Measurements from ENCODE around the gene RPRD1B. TPM values are rescaled to one million over a fixed set of nuclear protein-coding genes. Genes with fewer than 3 reads are reported as not detected.

Gene RPRD1B
- total and polyA plus RNA-seq, 2 of the 13 experiments (the other 11 are each of a cell fraction or from before 2014, with no cell fraction given) = 31.1 to 41.5 TPM

GRCh38 chr20:38125157-38126056 lies 91.9 kb downstream of the RPRD1B start (continued):
- TF ChIP-seq ZNF83 (CRISPR knock-in tag; IDR thresholded peaks at IDR 0.05; ENCODE audit: borderline replicate concordance) (peak; percentile 23; the same call in 1 of the 2 replicates), GATAD2A (CRISPR knock-in tag; IDR thresholded peaks at IDR 0.05) (peak; percentile 91), ZNF281 (CRISPR knock-in tag; IDR thresholded peaks at IDR 0.05; ENCODE audit: borderline replicate concordance) (peak; percentile 42; the same call in 1 of the 2 replicates), PATZ1 (CRISPR knock-in tag; IDR thresholded peaks at IDR 0.05) (peak; percentile 92), KDM5B (CRISPR knock-in tag; IDR thresholded peaks at IDR 0.05; ENCODE audit: borderline replicate concordance) (no peak; the same call in 1 of the 2 replicates), ZFP62 (CRISPR knock-in tag; IDR thresholded peaks at IDR 0.05) (no peak), ZNF430 (CRISPR knock-in tag; IDR thresholded peaks at IDR 0.05) (peak; percentile 82), GATA4 (IDR thresholded peaks at IDR 0.05; ENCODE audit: borderline replicate concordance, low read depth) (0 out of 2 replicates have a peak, but pooled peaks have one; percentile 34), ZNF589 (CRISPR knock-in tag; conservative IDR thresholded peaks at IDR 0.05) (no peak), RBAK (CRISPR knock-in tag; IDR thresholded peaks at IDR 0.05) (no peak), PLRG1 (conservative IDR thresholded peaks at IDR 0.05) (no peak), KLF11 (CRISPR knock-in tag; IDR thresholded peaks at IDR 0.05) (peak; percentile 81), MIER3 (CRISPR knock-in tag; IDR thresholded peaks at IDR 0.05; ENCODE audit: borderline replicate concordance) (peak; percentile 87; the same call in 1 of the 2 replicates), ZNF335 (CRISPR knock-in tag; IDR thresholded peaks at IDR 0.05) (peak; percentile 33; the same call in 1 of the 2 replicates), ZUFSP (CRISPR knock-in tag; IDR thresholded peaks at IDR 0.05; ENCODE audit: borderline replicate concordance) (no peak), ZNF883 (CRISPR knock-in tag; IDR thresholded peaks at IDR 0.05; ENCODE audit: not compliant biosample characterization) (no peak), NONO (IDR thresholded peaks at IDR 0.05) (no peak), NONO (CRISPR knock-in tag; conservative IDR thresholded peaks at IDR 0.05) (no peak; the same call in 1 of the 2 replicates), PHF21A (CRISPR knock-in tag; IDR thresholded peaks at IDR 0.05) (peak; percentile 52), FIP1L1 (IDR thresholded peaks at IDR 0.05; ENCODE audit: borderline replicate concordance, insufficient read depth, low read depth, low read length) (no peak), ZNF770 (CRISPR knock-in tag; IDR thresholded peaks at IDR 0.05) (0 out of 2 replicates have a peak, but pooled peaks have one; percentile 8)
